ENCODE measurements around the gene HPD.
A peak's percentile ranks its signal among the peaks of the same experiment; 100 is the strongest.
"Not testable (repeated sequence)": the region's sequence is repeated elsewhere in the genome, so short reads cannot be mapped to it uniquely, and the experiment has no call there.

HPD gene

DNA sequence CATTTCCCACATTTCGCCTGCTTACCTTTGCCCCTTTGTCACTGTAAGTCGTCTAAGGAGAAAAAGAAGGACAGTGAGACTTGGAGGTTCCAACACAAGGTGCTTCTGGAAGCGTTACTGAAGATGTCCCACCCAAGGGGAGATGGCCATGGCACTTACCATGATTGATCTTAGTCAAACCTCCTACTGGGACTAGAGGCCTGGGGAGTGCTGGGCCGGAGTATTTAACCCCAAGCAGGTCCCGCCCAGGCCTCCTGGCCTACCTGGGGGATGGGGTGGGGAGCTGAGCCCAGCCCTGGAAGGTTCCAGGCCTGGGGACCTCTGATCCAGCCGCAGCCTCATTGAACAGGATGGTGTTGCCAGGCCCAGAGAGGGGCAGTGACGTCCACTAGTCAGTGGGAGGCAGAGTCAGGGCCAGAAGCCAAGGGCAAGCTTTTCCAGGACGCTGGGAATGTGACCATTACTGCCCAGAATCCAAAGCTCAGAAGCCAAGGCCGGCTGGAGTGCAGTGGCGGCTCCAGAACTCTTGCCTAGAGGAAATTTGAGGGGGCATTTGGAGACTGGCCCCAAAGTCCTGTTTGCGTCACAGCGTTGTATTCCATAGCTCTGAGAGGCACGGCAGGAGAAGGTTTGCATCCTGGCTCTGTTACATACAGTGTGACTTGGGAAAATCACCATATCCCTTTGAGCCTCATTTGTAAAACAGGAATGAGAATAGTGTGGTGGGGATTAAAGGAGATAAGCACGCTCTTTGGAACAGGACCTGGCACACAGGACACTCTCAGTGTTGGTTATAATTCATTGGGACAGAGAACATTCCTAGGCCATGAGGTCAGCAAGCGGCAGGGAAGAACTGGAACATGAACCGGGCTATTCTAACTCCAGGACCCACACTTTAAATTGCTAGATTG lies at the start of gene HPD:
Gene HPD (minus strand): TSS at position 198 of the 911 bp plus-strand sequence. CDS start 36 bp downstream, at position 162.
- DNase-seq, result no peak

DNA sequence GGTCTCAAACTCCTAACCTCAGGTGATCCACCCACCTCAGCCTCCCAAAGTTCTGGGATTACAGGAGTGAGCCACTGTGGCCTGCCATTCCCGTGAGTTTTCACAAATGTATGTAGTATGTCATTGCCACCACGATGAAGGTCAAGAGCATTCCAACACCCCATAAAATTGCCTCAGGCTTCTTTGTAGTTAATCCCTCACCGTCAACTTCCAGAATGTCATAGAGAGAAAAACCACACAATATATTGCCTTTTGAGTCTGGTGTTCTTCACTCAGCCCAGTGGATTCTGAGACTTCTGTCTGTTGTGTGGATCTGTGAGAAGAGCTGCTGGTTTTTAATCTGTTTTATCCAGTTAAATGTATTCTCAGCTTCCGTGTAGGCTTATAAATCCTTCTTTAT lies 47.1 kb upstream of the HPD start:
- no peak for DNase-seq

DNA sequence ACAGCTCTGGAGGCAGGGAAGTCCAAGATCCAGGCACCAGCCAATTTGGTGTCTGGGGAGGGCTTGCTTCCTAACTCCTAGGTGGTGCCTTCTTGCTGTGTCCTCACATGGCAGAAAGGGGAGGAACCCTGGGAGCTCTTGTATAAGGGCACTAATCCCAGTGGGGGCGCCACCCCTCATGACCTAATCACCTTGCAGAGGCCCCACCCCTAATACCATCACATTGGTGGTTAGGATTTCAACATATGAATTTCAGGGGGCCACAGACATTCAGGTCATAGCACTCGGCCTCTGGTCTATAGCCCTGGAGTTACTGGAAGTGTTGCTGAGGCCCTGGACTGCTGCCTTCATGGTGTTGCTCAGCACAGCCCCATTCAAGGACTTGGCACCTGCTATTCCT lies 44.5 kb upstream of the HPD start:
- no peak for DNase-seq

DNA sequence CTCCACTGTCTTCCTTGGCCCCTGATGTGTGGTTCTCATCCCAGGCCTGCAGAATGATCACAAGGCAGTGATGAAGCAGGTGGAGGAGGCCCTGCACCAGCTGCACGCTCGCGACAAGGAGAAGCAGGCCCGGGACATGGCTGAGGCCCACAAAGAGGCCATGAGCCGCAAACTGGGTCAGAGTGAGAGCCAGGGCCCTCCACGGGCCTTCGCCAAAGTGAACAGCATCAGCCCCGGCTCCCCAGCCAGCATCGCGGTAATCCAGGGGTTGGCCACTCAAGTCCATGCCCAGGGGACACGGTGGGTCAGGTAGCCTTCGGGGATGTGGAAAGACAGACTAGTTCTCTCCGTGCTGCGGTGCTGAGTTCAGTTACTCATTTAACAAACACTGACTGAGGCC lies 40.9 kb upstream of the HPD start:
- no peak for DNase-seq

DNA sequence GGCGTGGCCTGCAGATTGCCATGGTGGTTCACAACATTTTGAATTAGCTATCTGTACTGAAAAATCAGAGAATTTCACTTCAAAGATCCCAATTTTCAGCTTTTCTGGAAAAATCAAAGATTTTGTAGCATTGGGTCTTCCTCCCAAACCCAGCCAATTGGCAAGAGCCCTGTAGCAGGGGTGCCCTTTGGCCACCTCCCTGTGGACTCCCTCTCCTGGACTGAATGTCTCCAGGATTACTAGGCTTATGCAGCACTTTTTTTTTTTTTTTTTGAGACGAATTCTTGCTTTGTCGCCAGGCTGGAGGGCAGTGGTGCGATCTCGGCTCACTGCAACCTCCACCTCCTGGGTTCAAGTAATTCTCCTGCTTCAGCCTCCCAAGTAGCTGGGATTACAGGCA lies 39.6 kb upstream of the HPD start:
- DNase-seq, result no peak

DNA sequence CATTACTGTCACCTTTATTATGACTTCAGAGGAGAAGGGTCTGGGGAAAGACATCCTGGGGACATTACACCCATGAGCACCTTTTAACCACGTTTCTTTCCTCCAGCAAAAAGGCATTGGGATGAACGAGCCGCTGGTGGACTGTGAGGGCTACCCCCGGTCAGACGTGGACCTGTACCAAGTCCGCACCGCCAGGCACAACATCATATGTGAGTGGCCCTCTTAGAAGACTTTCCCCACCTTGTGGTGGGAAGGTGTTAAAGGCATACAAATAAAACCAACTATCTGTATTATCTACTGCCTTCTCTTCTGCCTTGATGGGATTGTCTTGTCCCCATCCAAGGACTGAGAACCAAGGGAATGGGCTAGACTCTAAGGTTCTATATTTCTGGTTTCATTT lies 36.0 kb upstream of the HPD start:
- DNase-seq, result no peak

DNA sequence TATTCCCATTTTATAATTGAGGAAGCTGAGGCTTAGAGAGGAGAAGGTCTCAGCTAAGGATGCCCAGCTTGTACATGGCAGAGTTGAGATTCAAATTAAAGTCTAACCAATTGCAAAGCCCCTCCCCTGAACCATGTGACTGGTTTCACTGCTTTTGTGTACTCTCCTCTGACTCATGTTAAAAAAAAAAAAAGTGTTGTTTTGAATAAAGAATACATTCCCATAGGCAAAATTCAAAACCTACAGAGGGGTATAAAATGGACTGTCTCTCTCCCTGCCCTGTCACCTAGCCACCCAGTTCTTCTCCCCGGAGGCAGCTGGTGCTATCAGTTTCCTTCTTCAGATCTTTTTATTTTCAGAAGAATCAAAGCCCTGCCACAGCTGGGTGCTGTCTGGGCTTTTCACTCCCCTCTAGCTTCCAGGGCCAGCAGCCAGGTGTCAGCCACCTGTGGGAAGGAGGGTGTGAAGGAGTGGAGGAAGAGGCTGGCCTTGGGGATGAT lies 35.4 kb upstream of the HPD start:
- peak; percentile 47 for DNase-seq

DNA sequence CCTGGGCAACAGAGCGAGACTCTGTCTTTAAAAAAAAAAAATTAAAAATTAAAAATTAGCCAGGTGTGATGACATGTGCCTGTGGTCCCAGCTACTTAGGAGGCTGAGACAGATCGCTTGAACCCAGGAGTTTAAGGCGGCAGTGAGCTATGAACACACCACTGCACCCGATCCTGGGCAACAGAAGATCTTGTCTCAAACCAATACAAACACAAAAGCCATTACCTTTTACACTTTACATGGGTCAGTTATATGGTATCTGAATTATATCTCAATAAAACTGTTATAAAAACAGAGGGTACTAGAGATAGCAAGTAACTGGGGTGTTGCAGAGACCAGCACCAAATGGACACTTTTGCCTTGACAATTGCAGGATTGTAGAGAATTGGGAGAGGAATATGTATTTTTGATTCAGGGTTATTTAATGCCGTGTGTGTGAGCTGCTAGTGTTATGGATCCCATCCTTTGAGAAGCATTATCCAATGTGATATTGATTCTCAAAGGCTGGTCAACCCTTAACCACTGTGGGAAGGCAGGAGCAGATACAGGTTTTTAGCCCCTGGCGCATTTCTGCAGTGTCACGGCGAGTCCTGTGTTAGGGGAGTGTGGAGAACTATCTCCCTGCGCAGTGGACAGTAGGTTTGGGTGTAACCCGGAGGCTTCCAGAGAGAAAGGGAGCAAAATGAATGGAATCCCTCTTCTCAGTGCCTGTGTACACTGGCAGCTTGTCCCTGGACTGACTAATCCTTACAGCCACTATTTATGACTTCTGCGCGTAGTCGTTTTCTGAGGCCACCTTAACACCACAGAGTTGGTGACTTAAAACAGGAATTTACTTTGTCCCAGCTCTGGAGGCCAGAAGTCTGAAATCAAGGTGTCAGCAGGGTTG lies 34.3 kb upstream of the HPD start:
- DNase-seq, result peak; percentile 37

DNA sequence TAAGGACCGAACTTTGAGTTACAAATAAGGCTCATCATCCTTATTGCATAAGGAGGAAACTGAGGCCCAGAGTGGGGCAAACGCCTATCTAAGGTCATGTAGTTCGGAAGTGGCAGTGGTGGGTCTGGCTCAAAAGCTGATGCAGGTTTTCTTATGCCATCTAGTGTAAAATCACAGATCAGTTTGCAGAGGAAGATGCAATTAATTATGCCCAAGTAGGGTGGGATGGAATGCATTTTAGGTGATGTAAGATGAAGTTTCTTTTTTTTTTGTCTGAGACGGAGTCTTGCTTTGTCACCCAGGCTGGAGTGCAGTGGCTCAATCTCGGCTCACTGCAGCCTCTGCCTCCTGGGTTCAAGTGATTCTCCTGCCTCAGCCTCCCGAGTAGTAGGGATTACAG lies 31.0 kb upstream of the HPD start:
- not testable (repeated sequence) for DNase-seq

DNA sequence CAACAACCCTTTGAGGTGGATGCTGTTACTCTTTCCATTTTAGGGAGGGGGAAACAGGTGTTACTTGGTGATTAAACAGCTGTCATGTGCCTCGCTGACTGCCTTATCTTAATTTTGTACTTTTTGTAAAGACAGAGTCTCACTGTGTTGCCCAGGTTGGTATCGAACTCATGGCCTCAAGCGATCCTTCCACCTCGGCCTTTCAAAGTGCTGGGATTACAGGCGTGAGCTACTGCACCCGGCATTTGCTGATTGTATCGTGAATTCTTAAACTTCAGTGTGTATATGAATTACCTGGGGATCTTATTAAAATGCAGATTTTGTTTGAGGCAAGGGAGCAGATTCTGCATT lies 30.6 kb upstream of the HPD start:
- no peak for DNase-seq

DNA sequence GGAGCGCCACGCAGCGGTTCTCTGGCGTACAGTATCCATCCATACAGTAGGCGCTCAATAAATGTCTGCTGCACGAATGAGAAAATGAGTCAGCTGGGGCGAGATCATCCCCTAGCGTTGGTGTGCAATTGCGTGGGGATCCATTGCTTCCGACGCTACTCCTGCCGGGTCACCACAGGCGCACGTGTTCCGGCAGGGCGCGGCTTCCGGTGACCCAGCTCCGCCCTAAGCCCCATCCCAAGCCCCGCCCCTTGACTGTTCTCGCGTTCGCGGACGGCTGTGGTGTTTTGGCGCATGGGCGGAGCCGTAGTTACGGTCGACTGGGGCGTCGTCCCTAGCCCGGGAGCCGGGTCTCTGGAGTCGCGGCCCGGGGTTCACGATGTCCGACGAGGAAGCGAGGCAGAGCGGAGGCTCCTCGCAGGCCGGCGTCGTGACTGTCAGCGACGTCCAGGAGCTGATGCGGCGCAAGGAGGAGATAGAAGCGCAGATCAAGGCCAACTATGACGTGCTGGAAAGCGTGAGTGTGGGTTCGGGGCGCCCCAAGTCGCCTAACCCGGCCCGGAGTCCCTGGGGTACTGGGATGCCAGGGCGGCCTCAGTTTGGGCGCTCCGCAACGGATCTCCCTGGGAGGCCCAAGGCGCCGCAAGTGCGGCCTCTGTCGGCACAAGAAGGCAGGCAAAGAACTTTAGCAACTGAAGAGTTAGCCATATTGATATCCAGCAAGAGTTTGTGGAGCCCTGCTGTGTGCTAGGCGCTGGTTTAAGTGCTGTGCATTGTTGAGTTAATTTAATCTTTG lies 30.0 kb upstream of the HPD start, which contains the start of gene PSMD9:
Gene PSMD9 (plus strand): TSS at position 313 of the 796 bp plus-strand sequence. CDS start 67 bp downstream, at position 380.
- DNase-seq, result peak; percentile 99

DNA sequence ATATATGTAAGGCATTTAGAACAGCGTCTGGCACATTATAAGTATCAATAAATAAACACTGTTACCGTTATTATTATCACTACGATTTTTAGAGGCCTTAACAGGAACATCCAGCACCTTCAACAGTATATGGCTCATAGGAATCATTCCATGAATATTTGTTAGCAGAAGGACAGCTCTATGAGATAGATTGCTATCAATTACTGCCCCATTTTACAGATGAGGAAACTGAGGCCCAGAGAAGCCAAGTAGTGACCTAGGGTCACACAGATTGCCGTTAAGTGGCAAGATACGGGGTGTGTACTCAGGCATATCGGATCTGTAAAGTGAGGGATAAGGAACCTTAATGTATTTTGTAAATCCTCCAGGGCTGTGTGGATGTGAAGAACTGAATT lies 29.4 kb upstream of the HPD start:
- DNase-seq, result no peak

DNA sequence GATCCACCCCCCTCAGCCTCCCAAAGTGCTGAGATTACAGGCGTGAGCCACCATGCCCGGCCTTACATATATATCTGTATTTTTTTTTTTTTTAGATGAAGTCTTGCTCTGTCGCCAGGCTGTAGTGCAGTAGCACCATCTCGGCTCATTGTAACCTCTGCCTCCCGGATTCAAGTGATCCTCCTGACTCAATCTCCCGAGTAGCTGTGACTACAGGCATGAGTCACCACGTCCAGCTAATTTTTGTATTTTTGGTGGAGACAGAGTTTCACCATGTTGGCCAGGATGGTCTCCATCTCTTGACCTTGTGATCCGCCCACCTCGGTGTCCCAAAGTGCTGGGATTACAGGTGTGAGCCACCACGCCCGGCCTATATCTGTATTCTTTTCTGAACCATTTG lies 26.5 kb upstream of the HPD start:
- not testable (repeated sequence) for DNase-seq

DNA sequence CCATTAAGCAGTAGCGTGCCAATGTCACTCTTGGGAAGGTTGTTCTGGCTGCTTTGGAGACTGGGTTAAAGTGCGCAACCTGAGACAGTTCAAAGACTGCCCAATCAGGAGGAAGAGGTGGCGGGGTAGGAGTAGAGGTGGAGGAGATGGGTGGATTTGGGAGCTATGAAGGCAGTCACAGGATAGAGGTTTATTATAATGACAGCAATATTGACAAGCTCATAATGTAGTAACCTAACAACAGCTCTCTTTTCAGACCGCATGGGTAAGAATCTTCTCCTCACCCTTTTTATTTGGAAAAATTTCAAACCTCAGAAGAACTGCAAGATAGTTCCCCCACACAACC lies 24.6 kb upstream of the HPD start:
- no peak for DNase-seq

DNA sequence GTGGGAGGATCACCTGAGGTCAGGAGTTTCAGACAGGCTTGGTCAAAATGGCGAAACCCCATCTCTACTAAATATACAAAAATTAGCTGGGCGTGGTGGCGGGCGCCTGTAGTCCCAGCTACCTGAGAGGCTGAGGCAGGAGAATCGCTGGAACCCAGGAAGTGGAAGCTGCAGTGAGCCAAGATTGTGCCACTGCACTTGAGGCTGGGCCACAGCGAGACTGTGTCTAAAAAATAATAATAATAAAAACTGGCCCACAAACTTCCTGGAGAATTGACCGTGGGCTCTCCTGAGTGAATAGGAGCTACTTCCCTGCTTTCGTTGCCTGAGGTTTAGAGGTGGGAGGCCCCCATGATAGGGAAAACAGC lies 17.4 kb upstream of the HPD start:
- DNase-seq, result not testable (repeated sequence)

DNA sequence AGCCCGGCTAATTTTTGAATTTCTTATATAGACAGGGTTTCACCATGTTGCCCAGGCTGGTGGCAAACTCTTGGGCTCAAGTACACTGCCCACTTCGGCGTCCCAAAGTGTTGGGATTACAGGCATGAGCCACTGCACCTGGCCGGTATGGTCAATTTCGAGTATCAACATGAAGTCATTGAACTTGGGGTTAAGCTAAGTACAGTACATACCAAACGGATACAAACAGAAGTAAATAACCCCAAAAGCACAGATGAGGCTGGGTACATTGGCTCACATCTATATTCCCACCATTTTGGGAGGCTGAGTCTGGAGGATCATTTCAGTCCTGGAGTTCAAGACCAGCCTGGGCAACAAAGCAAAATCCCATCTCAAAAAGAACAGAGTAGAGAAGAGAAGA lies 16.9 kb upstream of the HPD start:
- no peak for DNase-seq

DNA sequence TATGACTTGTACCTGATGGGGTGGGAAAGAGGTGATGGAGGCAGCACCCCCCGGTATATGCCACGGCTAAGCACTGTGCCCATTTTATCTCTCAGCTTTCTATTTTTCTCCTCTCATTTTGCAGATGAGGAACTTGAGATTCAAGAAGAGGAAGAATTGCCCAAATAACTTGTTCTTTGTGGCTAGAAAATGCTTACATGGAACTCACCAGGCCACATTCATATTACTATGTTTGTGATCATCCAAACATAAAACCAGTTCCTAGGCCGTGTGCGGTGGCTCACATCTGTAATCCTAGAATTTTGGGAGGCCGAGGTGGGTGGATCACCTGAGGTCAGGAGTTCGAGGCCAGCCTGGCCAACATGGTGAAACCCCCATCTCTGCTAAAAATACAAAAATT lies 15.4 kb upstream of the HPD start:
- no peak for DNase-seq

DNA sequence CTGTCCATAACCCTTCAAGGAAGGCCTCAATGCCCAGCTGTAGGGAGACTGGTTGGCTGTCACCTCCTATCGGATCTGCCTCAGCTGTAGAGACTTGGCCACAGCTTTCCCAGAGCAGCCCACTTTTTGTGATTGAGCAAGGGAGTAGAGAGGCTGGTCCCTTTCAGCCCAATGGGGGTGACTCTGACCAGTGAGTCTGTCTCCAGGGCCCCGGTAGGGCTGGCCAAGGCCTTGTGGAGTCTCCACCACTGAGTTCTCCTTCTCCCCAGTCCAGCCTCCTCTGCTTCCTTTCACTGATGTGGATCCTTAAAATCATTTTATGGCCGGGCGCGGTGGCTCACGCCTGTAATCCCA lies 14.5 kb upstream of the HPD start:
- DNase-seq, result no peak

DNA sequence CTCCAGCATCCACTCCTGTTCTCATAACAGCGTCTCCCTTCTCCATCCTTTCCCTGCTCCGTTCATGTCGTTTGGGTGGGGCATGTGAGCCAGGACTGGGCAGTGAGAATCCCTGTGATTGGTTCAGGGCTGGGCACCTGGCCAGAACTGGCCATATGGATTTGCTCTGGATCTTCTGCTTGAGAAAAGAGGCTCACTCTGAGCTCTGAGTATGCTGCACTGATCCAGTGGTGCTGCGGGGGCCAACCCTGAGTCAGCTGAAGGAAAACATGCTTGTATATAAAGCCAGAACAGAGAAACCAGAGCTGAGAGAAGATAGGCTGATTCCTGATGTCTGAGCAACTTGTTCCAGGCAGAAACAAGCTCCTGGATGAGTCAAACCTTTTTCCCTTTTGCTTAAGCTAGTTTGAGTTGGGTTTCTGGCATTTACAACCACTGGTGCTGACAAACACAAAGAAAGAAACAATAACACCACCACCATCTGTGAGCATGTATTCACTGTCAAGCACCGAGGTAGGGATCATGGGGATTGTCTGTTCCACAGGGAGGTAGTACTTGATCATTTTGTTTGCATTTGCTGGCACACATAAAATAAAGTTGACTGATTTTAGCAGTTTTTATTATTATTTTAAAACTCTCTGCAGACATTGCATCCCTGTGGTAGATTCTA lies 14.0 kb upstream of the HPD start:
- no peak for DNase-seq

DNA sequence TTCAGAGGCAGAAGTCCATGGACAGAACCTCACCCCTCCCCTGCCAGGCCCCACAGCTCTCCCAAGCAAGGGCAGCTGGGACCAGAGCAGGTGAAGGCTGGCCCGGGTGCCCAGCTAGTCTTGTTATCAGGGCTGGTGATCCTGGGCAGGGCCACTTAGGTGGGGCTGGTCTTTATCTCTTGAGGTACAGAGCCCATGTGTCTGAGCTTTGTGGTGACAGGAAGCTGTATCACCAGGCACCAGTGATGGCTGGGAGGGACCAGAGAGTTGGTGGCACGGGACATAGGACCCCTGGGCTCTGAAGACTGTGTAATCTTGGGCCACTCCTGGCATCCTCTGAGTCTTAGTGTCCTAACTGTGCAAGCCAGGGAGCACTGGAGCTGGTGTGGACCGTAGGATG lies 12.8 kb upstream of the HPD start:
- DNase-seq, result no peak

DNA sequence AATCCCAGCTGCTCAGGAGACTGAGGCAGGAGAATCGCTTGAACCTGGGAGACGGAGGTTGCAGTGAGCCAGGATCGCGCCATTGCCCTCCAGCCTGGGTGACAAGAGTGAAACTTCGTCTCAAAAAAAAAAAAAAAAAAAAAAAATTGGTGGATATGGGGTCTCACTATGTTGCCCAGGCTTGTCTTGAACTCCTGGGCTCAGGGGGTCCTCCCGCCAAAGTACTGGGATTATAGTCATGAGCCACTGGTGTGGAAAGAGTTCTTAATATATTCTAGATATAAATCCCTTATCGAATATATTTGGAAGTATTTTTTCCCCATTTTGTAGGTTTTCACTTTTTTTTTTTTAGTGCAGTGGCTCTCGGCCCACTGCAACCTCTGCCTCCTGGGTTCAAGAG lies 10.6 kb upstream of the HPD start:
- DNase-seq, result not testable (repeated sequence)

DNA sequence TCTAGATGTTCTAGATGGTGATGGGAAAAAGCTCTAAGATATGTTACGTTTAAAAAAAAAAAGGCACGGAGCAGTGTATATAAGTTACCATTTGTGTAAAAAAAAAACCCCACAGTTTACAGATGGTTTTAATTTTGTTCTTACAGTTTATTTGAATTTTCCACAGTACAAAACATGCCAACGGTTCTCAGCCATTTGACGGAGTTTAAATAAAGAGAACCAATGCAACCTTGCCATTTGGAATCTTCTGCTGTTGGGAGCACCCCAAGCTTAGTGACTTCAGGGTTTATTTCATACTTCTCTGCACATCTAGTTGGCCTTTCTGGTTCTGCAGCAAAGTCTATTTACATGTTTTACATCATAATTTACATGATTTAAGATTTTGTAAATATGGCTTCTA lies 7.7 kb upstream of the HPD start:
- DNase-seq, result no peak

Measured in activated CD4-positive, alpha-beta T cell treated with anti-CD3 and anti-CD28 coated beads, Interleukin-2, amount 50 U/mL, for 16 hours (primary cell).